ENCODE data around the gene PCDHGA4.
"Not testable (repeated sequence)": the region's sequence is repeated elsewhere in the genome, so short reads cannot be mapped to it uniquely, and the experiment has no call there.

Gene PCDHGA4

GRCh38 chr5:141322261-141322660, 32.6 kb upstream of the PCDHGA4 start:
- no peak for DNase-seq (ENCODE audit: low spot score)
- TF ChIP-seq CTCF (IDR thresholded peaks at IDR 0.05; ENCODE audit: extremely low read depth, missing control alignments) = no peak

- peak; percentile 35 for TF ChIP-seq CTCF (IDR thresholded peaks at IDR 0.05; ENCODE audit: extremely low read depth, missing control alignments)
These were observed 28.6 kb upstream of the PCDHGA4 start for GRCh38 chr5:141326088-141326854.

GRCh38 chr5:141328231-141328630, 26.6 kb upstream of the PCDHGA4 start:
- DNase-seq (ENCODE audit: low spot score) = no peak
- no peak for TF ChIP-seq CTCF (IDR thresholded peaks at IDR 0.05; ENCODE audit: extremely low read depth, missing control alignments)

More at GRCh38 chr5:141326088-141326854, 28.6 kb upstream of the PCDHGA4 start:
- peak; percentile 54 for DNase-seq (ENCODE audit: low spot score)

- TF ChIP-seq CTCF (IDR thresholded peaks at IDR 0.05; ENCODE audit: extremely low read depth, missing control alignments) = peak; percentile 70
- DNase-seq (ENCODE audit: low spot score) = peak; percentile 63
These were observed 24.3 kb upstream of the PCDHGA4 start, which contains the start of gene PCDHGA1 for GRCh38 chr5:141330299-141331080. TSS of gene PCDHGA1 (plus strand) at chr5:141330514.

GRCh38 chr5:141332571-141332970, 22.2 kb upstream of the PCDHGA4 start:
- not testable (repeated sequence) for DNase-seq (ENCODE audit: low spot score)

- DNase-seq (ENCODE audit: low spot score) = peak; percentile 72
These were observed 16.1 kb upstream of the PCDHGA4 start, which contains the start of gene PCDHGA2 for GRCh38 chr5:141338538-141339306. TSS of gene PCDHGA2 (plus strand) at chr5:141338760.

GRCh38 chr5:141340781-141341354, 14.0 kb upstream of the PCDHGA4 start:
- not testable (repeated sequence) for DNase-seq (ENCODE audit: low spot score)

More at GRCh38 chr5:141338538-141339306, 16.1 kb upstream of the PCDHGA4 start, which contains the start of gene PCDHGA2:
- TF ChIP-seq CTCF (IDR thresholded peaks at IDR 0.05; ENCODE audit: extremely low read depth, missing control alignments) = peak; percentile 24

All from GM20000 (cell line).